RWPE2 (cell line): ENCODE data around the gene SEC24C.
"Not testable (repeated sequence)": the region's sequence is repeated elsewhere in the genome, so short reads cannot be mapped to it uniquely, and the experiment has no call there.

Experiments
- ATAC-seq: fragments of 200-7000 bp; cut with Tn5 transposase; 3 replicates; pipeline ENCODE4 v1.9.1; 2021; ENCODE audit warnings: low read depth
- DNase-seq: peaks from one replicate; pipeline ENCODE4 v3.0.0-alpha.2; 2020; ENCODE audit warnings: low spot score
- H3K27ac ChIP-seq: fragments of 450-650 bp; 2 replicates; pipeline ENCODE4 v1.5.1; 2017; ENCODE audit warnings: mild to moderate bottlenecking; ENCODE audit not compliant: poor library complexity, severe bottlenecking
- H3K27me3 ChIP-seq: fragments of 250-450 bp; sonication (Bioruptor Pico); 2 replicates; pipeline ENCODE4 v1.5.1; 2021; ENCODE audit warnings: mild to moderate bottlenecking, moderate library complexity; ENCODE audit not compliant: insufficient read depth, poor library complexity, severe bottlenecking
- H3K36me3 ChIP-seq: fragments of 250-450 bp; sonication (Bioruptor Pico); 2 replicates; pipeline ENCODE4 v1.5.1; 2020; ENCODE audit warnings: low read depth, mild to moderate bottlenecking, moderate library complexity
- H3K4me1 ChIP-seq: fragments of 250-450 bp; sonication (Bioruptor Pico); 2 replicates; pipeline ENCODE4 v1.5.1; 2021; ENCODE audit warnings: mild to moderate bottlenecking, moderate library complexity; ENCODE audit not compliant: insufficient read depth, poor library complexity, severe bottlenecking
- H3K4me3 ChIP-seq: fragments of 250-450 bp; sonication (Bioruptor Pico); 2 replicates; pipeline ENCODE4 v1.5.1; 2021; ENCODE audit warnings: mild to moderate bottlenecking, moderate library complexity; ENCODE audit not compliant: severe bottlenecking
- H3K9me3 ChIP-seq: fragments of 250-450 bp; sonication (Bioruptor Pico); 2 replicates; pipeline ENCODE4 v1.5.1; 2021; ENCODE audit warnings: mild to moderate bottlenecking, moderate library complexity; ENCODE audit not compliant: severe bottlenecking
- CTCF ChIP-seq: fragments of 450-650 bp; IDR thresholded peaks from one replicate; pipeline ENCODE4 v1.5.1; 2017; ENCODE audit warnings: mild to moderate bottlenecking, moderate library complexity; ENCODE audit not compliant: poor library complexity, severe bottlenecking

SEC24C gene

GRCh38 chr10:73791871-73792400 is 47.8 kb downstream of the SEC24C start:
- no peak for DNase-seq
- no peak for TF ChIP-seq CTCF
- Histone ChIP-seq H3K9me3 (no peaks in the 10 kb centered on the region), H3K27ac (no peak overlapping the region), H3K27me3 (no peaks in the 10 kb centered on the region), H3K4me3 (no peak overlapping the region), H3K4me1 (no peaks in the 10 kb centered on the region), H3K36me3 (peaks cover 46% of the 10 kb centered on the region)
- no peak for ATAC-seq

GRCh38 chr10:73793456-73793855 is 49.3 kb downstream of the SEC24C start:
- Histone ChIP-seq H3K36me3 (peaks cover 60% of the 10 kb centered on the region), H3K27ac (no peak overlapping the region), H3K4me3 (no peak overlapping the region), H3K4me1 (no peaks in the 10 kb centered on the region), H3K27me3 (no peaks in the 10 kb centered on the region), H3K9me3 (no peaks in the 10 kb centered on the region)
- ATAC-seq (no peak), DNase-seq (no peak)
- no peak for TF ChIP-seq CTCF

- DNase-seq, H3K4me3 ChIP-seq, H3K27me3 ChIP-seq, H3K4me1 ChIP-seq, H3K9me3 ChIP-seq, H3K27ac ChIP-seq, ATAC-seq: not testable (repeated sequence)
- H3K36me3 ChIP-seq, result peaks cover 64% of the 10 kb centered on the region
Observed at GRCh38 chr10:73795491-73795890, 51.3 kb downstream of the SEC24C start.

- not testable (repeated sequence) for H3K27ac ChIP-seq, DNase-seq, H3K4me1 ChIP-seq, ATAC-seq, H3K27me3 ChIP-seq, H3K4me3 ChIP-seq, H3K9me3 ChIP-seq
- H3K36me3 ChIP-seq, result peaks cover 60% of the 10 kb centered on the region
Observed at GRCh38 chr10:73796035-73796434, 51.9 kb downstream of the SEC24C start.

- TF ChIP-seq CTCF, result no peak
- Histone ChIP-seq H3K4me3 (no peak overlapping the region), H3K27me3 (no peaks in the 10 kb centered on the region), H3K27ac (no peak overlapping the region), H3K4me1 (no peaks in the 10 kb centered on the region), H3K36me3 (peaks cover 60% of the 10 kb centered on the region), H3K9me3 (no peaks in the 10 kb centered on the region)
- ATAC-seq (no peak), DNase-seq (no peak)
Observed at GRCh38 chr10:73796766-73797165, 52.6 kb downstream of the SEC24C start.

GRCh38 chr10:73797324-73798025 is 53.3 kb downstream of the SEC24C start:
- DNase-seq (no peak), ATAC-seq (no peak)
- H3K4me1 ChIP-seq, result no peaks in the 10 kb centered on the region
- H3K27ac ChIP-seq, result no peak overlapping the region
- H3K36me3 ChIP-seq, result peaks cover 64% of the 10 kb centered on the region
- no peak overlapping the region for H3K4me3 ChIP-seq
- H3K9me3 ChIP-seq, result no peaks in the 10 kb centered on the region
- no peaks in the 10 kb centered on the region for H3K27me3 ChIP-seq
- TF ChIP-seq CTCF, result no peak
